HG02571 (cell line): ENCODE results near the gene RNF4.
"Not testable (repeated sequence)": the region's sequence is repeated elsewhere in the genome, so short reads cannot be mapped to it uniquely, and the experiment has no call there.

Experiments
- ATAC-seq: cut with Tn5 transposase; IDR thresholded peaks from one replicate; pipeline ENCODE4 v1.9.1; 2021; ENCODE audit warnings: mild to moderate bottlenecking, moderate library complexity; ENCODE audit not compliant: unreplicated experiment

The RNF4 gene

DNA sequence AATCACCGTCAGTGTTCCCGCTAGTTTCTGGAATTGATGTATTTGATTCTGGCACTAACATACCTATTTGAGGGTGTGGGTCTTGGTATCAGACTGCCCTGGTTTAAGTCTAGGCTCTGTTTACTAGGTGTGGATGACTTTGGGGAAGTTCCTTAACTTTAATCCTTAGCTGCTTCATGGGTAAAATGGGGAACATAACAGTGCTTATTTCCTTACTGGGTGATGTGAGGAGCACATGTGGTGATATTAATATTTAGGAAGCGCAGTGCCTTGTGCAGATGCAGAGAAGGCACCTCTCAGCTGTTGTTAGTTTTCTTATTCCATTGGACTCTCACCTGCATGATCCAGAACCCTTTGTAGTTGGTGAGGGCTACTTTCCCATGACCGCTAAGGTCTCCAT is 17.1 kb downstream of the RNF4 start:
- no peak for ATAC-seq

DNA sequence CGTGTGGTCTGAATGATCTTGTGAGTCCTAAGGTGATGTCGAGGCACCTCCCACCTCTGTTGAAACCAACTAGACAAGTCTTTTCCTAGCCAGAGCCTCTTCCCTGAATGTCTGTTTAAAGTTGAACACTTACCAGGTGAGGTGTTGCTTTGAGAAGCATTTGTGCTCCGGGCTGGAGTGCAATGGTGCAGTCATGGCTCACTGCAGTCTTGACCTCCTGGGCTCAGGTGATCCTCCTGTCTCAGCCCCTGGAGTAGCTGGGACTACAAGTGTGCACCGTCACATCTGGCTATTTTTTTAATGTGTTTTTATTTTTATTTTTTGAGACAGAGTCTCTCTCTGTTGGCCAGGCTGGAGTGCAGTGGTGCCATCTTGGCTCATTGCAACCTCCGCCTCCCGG is 18.1 kb downstream of the RNF4 start:
- no peak for ATAC-seq

DNA sequence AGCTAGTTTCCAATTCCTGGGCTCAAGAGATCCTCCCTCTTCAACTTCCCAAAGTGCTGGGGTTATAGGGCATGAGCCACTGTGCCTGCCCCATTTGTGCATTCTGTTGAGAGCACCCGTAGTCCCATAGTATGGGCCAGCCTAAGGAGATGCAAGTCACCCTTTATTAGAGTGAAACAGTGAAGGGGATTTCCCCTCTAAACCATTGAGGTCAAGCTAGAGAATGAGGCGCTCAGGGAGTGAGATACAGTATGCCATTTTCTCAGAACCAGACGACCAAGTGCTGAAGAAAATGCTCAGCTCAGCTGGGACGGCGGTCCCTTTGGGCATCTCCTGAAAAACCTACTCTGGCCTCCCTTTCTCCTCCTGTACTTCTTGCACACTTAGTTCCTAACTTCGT is 18.7 kb downstream of the RNF4 start:
- ATAC-seq, result peak; percentile 61

DNA sequence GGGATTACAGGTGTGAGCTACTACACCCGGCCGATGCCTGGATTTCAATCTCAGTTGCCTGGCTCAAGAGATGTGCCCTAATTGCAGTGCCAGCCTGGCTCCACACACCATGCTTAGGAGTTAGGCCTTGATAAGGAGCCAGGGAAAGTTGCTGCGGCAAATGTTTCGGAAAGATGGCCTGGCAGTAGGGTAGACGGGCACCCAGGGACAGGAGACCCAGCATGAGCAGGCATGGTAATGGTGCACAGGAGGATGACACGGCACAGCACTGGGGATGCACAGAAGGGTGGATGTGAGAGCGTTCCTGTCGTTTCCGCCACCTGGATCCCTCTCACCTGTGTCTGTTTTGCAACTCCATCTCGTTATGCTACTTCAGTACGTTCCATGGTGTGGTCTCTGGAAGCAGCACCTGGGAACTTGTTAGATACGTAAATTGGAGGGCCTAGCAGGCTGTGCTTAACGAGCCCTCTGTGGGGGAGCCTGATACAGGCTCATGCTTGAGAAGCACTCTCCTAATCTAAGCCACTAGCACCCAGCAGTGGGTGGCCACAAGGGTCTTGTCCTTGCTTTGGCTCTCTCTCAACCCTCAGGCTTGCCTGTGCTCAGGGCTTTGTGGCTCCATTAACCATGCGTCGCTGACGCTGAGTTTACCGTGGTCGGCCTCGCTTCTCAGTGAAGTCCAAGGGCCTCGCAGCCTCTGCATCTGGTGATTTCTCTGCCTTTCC is 20.3 kb downstream of the RNF4 start:
- ATAC-seq, result no peak

DNA sequence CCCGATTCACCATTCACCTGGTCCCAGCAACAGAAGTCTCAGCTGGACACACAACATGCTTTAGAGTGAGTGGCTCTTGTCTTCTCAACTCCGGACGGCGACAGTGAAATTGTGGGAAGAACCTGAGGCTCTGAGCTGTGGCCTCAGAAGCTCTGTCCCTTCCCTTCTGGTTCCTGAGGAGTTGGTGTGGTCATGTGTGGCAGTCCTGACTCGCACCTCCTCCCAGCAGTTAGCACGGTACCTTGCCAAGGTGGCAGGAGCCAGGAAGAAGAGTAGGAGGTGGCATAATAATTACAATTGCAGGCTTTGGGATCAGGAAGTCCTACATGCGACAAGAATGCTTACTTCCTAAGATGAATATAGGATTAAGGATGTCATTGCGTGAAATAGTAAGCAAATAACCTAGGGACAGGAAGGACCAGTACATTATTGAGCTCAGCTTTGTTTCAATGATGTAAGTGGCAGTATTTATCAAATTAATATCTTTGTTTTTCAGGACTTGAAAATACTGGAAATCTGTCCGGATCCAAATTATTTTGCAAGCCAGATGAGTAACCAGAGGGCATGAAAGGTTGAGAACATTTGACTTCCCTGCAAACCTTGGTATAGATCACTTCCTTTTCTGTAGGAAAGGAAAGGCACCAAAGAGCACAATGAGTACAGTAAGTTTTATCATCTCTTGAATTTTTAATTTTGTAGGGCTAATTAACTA is 21.1 kb downstream of the RNF4 start:
- no peak for ATAC-seq

DNA sequence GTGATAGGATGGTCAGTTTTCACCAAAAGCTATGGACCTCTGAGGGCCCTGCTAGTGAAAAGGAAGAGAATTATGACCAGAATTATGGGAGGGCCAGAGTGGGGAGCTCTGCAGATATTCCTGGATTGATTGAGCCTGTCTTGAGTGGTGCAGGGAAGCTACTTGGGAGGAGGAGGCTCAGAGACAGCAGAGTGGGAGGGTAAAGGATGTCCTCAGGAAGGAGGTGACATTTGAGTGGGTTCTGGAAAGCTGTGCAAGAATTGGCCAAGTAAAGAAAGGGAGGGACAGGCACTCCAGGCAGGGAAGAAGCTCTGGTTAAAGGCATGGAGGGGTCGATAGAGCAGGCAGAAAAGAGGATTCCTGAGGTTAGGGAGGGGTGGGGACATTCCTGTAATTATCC is 24.1 kb downstream of the RNF4 start:
- ATAC-seq, result no peak

DNA sequence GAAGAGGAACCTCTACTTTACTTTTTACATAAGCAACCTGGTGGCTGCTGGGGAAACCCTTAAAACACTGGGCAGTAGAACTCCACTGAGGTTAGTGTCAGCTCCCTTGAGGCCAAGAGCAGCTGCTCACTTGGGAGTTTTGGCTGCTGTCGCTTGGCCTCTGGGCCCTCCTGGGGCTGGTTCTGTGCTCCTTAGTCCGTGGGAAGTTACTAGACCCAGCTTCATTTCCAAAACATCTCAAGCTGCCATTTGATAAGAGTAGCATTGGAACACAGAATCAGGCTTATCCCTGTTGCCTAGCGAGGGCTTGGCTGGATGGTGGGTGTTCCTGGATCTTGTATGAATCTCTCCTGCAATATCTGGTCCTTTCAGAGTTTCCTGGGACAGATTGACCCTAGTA is 26.1 kb downstream of the RNF4 start:
- ATAC-seq, result no peak

DNA sequence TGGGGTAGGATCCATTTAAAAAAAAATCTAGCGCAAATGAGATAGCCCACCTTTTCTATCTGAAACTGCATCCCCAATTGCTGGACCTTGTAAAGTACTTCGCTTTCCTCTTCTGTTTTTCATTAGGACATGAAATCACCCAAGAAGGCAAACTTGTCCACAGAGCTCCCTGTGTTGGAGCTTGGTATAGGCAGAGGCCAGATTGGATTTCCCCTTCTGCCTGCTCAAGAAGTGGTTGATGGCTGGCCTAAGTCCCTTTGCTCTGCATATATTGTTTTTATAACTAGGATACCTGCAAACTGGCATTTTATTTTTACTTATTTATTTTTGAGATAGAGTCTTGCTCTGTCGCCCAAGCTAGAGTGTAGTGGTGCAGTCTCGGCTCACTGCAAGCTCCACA is 28.4 kb downstream of the RNF4 start:
- no peak for ATAC-seq

DNA sequence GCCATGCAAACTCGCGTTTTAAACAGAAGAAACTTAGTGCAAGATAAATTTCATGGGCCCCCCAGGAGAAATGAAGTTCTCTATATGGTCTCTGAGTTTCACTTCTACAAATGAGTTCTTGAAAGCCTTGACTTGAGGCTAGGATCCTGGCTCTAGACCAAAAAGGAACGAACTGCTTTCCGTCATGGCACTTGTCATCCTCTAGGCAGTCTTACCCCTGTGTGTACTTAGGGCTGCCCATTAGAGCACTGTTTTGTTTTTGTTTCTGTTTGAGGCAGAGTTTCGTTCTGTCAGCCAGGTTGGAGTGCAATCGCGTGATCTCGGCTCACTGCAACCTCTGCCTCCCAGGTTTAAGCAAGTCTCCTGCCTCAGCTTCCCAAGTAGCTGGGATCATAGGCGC is 29.0 kb downstream of the RNF4 start:
- peak; percentile 81 for ATAC-seq

DNA sequence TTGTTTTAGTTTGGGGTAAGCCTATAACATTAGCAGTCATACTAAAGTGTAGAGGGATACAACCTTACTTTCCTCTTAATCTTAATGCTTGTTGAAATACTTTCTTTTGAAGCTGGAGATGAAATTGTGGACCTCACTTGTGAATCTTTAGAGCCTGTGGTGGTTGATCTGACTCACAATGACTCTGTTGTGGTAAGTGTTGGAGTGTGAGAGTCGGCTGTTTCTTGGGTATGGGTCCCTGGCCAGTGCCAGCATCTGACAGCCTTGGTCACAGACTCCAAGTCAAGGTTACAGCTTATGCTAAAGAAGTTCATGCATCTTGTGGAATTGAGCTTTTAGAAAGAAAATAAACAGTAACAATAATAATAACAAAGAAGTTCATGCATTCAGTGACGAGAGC is 31.6 kb downstream of the RNF4 start:
- no peak for ATAC-seq

DNA sequence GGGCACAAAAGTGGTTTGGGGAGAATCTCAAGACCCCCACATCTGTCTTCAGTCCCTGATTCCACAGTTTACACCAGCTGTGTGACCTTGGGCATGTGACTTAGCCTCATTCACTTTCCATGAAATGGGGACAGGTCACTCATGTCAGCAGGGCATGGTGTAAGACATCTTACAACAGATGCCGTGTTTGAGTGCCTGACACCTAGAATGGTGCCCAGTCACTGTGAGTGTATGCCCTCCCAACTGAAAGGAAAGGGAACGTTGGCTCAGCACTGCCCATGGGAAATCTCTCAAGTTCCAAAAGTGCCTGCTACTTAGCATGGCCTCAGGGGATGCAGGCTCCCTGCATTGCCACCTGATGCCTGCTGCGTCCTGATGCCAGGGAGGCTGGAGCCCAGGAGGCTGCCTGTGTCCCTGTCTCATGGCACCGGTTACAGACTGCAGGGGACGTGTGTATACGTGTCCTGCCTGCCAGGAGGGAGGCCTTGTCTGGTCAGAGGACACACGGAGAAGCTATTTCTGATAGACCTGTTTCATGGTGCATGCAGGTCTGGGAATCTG is 32.2 kb downstream of the RNF4 start:
- no peak for ATAC-seq

DNA sequence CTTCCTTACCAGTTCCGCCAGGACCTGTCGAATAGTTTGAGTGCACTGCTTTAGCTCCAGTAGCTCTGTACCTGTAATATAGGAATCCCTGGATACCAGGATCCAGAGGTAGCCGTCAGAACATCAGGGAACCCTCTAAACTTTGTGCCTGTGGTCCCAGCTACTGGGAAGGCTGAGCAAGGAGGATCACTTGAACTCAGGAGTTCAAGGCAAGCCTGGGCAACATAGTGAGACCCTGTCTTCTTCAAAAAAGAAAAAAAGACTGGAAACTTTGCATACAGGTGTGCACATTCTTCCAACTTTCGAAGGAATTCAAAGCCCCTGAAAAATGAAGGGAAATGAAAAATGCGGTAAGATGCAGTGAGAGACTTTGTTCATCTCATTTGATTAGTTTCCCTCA is 34.9 kb downstream of the RNF4 start:
- ATAC-seq, result no peak

DNA sequence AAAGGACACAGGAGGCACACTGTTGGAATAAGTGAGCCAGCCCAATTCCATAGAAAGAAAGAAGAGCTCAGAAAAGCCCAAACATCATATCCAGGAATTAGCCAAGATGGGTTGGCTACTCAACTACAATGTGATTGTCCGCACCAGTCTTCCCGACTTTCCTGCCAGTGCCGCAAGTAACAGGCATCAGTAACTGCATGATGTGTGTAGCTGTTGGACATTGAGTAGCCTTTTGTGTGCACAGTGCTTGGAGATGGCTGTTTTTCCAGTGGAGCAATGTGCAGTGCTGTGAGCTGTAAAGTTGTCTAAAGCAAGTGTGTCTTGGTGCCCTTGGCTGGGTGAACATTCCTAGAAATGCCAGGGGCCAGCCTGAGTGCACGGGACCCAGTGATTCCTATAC is 38.4 kb downstream of the RNF4 start:
- no peak for ATAC-seq

DNA sequence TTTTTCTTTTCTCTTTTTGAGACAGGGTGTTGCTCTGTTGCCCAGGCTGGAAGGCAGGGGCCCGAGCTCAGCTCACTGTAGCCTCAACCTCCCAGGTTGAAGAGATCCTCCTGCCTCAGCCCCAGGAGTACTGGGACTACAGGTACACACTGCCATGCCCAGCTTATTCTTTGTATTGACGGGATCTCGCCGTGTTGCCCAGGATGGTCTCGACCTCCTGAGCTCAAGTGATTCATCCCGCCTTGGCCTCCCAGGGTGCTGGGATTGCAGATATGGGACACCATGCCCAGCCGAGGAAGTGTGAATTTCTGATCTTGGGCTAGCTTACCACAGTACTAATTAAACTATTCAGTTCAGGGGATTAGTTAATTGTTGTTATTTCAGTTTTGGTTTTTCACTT is 38.9 kb downstream of the RNF4 start:
- ATAC-seq, result no peak

DNA sequence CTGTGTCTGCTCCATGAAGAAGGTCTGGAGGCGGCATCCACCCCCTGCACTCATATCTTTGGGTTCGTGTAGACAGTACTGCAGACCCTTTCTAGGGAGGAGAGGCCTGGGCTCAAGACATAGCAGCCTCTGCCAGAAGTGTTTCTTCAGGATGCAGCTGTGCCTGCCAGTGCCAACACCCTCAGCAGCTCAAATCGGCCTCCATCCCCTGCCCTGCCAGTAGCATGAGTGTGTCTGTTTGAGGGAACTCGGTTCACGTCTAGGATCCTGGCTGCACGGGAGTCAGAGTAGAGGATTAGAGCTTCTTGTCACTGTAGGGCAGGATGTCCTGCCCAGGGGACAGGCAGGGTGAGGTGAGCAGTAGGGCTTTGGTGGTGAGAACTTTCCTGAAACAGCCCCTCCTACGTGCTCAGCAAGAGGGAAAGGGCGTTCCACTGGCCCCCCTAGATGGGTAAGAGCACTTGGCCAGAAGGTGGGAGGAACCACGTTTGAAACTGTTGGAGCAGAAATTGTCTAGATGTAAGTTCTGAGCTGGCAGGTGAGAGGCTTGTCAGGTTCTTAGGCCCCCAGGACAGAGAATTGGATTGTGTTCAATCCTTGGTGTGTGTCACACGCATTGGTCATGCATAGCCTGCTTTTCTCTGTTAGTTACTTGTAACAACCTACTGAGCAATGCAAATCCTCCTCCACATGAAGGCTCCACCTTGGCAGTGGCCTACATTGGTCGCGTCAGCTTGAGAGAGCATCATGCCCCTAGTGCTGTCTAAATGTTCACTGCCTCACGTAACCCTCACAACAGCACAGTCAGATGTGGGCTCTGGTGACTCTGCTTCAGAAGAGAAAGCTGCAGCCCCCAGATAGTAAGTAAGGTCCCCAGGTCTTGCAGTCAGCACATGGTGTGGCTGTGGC is 41.7 kb downstream of the RNF4 start:
- no peak for ATAC-seq

DNA sequence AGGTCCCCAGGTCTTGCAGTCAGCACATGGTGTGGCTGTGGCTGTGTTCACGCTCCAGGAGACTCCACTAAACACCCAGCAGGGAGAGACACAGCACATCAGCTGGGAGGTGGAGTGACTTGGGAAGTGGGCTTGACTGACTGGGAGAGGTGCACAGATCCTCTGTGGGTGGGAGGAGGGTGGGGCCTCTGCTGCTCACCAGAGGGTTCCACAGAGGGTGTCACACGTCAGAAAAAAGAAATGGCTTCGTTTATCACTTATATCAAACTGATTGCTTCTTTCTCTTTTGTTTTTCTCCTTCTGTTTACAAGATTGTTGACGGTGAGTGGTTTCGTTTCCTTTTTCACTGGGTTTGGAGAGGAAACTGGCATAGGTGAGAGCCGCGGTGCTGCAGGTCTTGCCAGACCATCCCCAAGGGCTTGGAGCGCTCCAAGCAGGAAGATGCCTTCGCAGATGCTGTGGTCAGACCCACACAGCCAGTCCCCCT is 42.8 kb downstream of the RNF4 start:
- ATAC-seq, result no peak

DNA sequence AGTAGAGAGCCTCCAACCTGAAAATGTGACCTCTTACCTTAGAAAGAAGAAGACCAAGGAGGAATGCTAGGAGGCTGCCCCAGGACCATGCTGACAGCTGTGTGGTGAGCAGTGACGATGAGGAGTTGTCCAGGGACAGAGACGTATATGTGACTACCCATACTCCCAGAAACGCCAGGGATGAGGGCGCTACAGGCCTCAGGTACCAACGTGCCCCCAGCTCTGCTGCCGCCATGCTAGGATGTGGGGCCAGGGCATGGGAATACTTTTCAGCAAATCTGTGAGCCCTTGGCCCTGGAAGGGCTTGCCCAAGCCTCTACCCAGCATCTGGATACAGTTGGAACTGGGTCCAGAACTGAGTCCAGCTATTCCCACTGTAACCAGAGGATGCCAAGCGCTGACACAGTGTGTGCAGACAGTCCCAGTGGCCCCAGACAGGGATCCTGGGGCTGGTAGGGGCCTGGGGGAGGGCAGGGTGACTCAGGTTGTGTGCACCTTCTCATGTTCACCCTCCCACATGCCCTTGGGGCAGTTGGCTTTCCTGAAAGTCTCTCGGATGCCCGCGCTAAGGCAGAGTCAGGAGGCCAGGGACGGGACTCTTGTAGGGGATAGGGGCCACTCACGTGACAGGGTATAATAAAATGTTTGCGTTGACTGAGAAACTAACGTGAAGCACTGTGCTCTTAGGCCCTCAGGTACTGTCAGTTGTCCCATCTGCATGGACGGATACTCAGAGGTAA is 43.7 kb downstream of the RNF4 start:
- ATAC-seq, result no peak

DNA sequence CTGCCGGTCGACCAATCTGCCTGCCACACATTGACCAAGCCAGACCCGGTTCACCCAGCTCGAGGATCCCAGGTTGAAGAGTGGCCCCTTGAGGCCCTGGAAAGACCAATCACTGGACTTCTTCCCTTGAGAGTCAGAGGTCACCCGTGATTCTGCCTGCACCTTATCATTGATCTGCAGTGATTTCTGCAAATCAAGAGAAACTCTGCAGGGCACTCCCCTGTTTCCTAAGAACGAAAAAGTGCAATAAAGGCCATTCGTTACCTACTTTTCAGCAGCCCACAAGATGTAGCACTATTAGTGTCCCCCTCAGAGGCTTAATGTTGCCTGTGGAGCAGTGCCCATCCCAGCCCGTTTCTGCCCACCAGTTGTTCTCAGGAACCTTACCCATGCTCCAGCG is 45.3 kb downstream of the RNF4 start:
- not testable (repeated sequence) for ATAC-seq

DNA sequence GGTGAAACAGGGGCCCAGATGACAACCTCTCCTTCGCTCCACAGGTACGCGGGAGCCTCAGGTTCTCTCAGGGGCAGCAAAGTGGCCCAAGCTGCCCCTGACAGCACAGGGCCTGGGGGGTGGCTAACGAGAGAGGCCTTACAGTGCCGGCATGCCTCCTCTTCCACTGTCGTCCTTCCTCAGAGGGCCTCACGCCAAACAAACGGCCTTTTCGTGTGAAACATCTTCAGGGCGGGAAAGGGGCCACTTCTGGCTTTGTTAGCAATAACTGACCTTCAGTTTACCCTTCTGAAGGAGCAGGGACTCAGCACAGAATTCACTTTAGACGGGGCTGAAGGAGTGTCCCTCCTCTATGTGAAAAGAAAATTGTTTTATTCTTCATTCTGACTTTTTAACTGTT is 46.0 kb downstream of the RNF4 start:
- ATAC-seq, result not testable (repeated sequence)

DNA sequence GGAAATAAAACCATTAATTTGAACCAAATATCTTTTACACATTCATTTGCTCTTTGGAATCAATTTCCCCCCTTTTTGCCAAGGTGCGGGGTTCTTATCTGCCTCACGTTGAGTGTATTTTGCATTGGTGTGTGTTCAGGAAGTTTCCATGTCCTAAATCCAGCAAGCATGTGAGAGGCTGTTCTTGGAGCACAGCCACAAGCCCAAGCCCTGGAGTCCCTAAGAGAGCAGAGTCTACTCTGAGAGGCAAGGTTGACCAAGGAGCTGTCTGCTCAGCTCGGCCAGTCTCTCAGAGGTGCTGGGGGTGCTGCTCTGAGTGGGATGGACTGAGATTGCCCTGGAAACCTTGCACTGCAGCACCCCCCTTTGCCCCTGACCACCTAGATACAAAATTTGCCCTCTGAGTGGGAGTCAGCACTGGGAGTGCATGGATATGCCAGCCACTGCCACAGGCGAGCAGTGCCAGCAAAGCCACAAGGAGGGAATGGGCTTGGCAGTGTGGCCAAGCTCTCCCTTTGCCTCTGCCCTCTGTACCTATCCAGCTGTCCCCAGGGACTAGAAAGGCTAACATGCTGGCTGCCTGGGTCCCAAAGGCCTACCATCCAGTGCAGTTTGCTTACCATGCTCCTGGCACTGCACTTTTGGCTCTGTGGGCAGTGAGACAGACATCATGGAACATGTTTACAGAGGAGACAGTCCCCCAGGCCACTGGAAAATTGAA is 47.1 kb downstream of the RNF4 start:
- no peak for ATAC-seq
